ENCODE measurements around the gene CASQ1.

The CASQ1 gene

DNA sequence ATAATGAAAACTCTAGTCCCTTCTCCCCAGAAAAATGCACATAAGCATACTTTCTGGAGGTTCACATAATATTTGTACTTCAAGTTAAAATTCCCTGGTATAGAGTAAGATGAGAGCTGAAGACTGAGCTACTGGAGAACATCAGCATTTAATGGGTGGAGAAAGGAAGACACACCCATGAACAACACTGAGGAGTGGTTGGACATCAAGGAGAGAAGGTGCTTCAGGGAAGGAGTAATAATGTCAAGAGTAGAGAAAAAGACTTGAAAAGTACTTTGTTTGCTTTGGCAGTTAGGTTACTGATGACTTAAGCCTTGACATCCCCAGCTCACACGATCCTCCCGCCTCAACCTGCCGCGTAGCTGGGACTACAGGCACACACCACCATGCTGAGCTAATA, 36.7 kb downstream of the CASQ1 start:
- no peak for DNase-seq

DNA sequence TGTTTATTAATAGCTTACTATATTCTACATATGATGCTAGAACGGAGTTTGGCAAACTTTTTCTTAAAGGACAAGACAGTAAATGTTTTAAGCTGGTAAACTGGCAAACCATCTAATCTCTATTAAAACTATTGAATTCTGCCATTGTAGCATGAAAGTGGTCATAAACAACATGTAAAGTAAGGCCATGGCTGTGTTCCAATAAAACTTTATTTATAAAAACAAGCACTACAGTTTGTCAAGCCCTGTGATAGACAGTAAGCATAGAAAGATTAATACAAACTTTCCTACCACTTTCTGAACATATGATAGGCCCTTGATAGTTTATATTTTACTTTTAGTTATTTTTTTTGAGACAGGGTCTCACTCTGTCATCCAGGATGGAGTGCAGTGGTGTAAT, 37.2 kb downstream of the CASQ1 start:
- no peak for DNase-seq

- no peak for DNase-seq
Measured at GRCh38 chr1:160228431-160228830, 38.1 kb downstream of the CASQ1 start.

DNA sequence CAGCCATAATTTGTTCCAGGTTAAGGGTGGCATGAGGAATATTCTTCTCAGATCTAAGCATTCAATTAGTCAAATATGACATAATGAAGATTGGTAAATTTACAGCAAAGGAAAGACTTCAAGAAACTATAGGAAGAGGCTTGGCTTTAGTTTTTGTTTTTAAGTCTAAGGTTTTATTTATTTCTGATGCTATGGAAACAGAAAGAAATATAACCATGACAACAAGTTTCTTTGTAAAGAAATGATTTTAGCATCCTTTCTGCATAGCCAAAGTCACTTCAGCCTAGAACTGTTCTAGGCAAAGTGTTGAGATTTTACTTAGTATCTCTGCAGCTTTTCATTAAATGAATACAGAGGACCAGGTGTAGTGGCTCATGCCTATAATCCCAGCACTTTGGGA, 42.5 kb downstream of the CASQ1 start:
- no peak for DNase-seq

GRCh38 chr1:160236806-160237205, 46.4 kb downstream of the CASQ1 start:
- no peak for DNase-seq

DNA sequence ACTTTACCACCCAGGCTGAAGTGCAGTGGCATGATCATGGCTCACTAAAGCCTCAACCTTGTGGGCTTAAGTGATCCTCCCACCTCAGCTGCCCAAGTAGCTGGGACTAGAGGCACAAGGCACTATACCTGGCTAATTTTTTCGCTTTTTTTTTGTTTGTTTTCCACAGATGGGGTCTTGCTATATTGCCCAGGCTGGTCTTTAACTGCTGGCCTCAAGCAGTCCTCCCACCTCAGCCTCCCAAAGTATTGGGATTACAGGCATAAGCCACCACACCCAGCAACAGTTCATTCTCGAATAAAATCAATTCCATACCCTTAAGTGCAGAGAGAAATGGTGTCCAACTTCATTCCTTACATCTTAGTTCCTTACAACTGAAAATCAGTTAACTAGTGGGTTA, 47.2 kb downstream of the CASQ1 start:
- no peak for DNase-seq

GRCh38 chr1:160238408-160238807, 48.0 kb downstream of the CASQ1 start:
- DNase-seq = no peak

DNA sequence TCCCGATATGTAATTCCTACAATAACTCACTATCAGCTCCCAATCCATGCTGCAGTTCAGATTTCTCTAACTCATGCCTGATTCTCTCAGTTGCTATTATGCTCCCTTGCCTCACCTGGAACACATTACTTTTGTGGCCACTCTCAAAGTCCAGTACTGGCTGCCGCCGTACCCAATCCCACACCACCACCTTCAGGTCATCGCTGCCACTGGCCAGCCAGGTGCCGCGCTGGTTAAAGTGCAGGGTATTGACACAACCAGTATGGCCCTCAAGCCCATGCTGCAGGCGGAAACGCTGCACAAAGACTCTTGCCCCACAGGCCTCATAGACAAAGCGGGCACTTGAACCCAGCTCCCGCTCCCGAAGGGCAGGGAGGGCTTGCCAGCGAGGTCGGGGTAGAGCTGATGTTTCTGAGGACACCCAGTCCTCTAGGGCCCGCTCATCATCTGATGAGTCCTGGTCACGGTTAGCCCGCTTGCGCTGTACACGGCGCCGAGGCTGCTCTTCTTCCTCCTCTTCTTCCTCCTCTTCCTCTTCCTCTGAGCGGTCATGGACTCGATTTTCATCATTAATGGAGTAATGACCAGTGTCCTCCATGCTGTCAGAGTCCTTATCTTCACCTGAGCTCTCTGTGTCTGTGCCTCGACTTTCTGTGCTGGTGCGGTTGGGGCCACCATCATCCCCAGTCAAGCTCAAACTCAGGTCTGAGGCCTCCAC, 49.4 kb downstream of the CASQ1 start:
- DNase-seq = no peak

GRCh38 chr1:160243767-160244166, 53.4 kb downstream of the CASQ1 start:
- no peak for DNase-seq

- DNase-seq = no peak
Measured at GRCh38 chr1:160244209-160244608, 53.8 kb downstream of the CASQ1 start.

- no peak for DNase-seq
Measured at GRCh38 chr1:160245434-160245833, 55.1 kb downstream of the CASQ1 start.

DNA sequence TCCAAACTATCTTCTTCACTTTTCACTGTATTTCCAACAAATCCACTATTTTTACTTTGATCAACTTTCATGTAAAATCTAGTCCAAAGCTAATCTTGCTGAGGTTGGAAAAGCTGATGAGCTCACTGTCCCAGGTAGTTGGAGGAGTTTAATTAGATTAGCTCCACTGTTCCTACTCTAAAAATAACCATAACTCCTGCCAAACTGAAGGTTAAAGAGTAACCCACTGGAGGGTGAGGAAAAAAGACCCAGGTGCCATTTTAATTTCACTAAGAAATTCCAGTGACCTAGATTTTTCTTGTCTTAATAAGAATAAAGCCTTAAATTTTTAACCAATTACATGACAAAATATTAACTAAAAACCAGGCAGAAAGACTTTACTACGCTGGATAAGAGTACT, 56.7 kb downstream of the CASQ1 start:
- DNase-seq = no peak

- DNase-seq = no peak
Measured at GRCh38 chr1:160251011-160251410, 60.6 kb downstream of the CASQ1 start.

All from RPMI8226 (cell line).